Stimulated activated CD8-positive, alpha-beta memory T cell treated with anti-CD3 and anti-CD28 coated beads, Interleukin-4, amount 100 ng/mL, for 48 hours (primary cell): ENCODE measurements around the gene YBX2.

Source experiments
- DNase-seq: peaks from one replicate; pipeline ENCODE4 v3.0.0-alpha.2; 2020

YBX2 gene

GRCh38 chr17:7241783-7242716 lies 52.4 kb downstream of the YBX2 start, which contains the start of gene GABARAP:
GABARAP (minus strand) TSS chr17:7242449; CDS start chr17:7242330, 119 bp downstream.
- peak; percentile 97 for DNase-seq

GRCh38 chr17:7241090-7241733 lies 53.2 kb downstream of the YBX2 start:
- no peak for DNase-seq

DNA sequence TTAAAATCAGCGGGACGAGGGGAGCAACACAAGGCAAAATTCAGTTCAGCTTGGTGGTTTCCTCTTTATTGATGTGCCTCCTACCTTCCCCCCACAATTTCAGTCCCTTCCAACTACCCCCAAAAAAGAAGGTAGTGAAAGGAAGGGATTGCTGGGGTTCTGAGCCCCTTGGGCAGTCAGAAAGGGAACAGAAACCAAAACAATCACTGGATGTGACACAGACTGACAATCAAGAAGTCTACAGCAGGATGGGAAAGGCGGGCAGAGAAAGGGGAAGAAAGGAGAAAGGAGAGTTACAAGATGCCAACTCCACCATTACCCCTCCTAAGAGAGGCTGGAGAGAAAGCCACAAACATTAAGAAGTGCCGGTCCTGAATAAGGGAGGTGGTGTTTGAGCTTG lies 54.1 kb downstream of the YBX2 start:
- DNase-seq: no peak

DNA sequence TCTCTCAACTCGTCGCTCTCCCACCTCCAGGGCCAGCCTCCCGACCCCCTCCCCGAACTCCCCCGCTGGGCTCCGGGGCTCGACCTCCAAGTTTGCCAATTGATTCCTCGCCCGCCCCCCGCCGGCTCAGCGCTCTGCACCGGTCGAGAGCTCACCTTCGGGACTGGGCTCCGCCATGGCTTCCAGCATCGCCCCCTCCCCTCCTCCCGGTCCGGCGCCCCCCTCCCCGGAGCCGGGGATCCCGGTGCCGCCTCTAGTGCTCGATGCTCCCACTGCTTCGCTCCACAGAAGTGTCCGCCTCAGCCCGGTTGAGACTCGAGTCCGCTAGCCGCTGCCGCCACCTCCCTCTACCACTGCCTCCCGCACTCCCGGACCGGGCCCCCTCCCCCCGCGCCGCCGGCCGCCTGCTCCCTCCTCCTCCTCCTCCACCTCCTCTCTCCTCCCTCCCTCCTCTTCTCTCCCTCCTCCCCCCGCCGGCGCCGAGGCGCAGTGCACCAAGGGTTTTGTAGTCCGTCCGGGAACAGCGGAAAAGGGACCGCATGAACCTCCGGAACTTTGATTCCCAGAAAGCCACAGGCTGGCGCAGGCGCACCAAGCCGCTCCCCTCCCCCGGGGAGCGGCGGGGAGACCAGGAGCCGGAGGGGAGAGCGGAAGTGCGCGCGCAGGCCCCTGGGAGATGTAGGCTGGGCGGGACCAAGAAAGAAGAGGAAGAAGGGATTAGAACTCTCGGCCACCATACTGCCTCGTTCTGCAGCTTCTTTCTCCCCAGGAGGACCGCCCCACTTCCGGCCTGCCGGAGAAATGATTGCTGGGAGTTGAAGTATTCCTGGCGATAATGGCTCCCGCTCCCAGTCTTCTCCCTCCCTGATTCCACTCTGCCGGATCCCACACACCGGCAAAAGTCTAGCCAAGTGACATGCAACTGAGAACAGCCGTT lies 55.1 kb downstream of the YBX2 start, which contains the start of gene PHF23:
Gene PHF23 (minus strand): TSS at position 367 of the 937 bp plus-strand sequence. CDS start 178 bp downstream, at position 189.
- peak; percentile 97 for DNase-seq

DNA sequence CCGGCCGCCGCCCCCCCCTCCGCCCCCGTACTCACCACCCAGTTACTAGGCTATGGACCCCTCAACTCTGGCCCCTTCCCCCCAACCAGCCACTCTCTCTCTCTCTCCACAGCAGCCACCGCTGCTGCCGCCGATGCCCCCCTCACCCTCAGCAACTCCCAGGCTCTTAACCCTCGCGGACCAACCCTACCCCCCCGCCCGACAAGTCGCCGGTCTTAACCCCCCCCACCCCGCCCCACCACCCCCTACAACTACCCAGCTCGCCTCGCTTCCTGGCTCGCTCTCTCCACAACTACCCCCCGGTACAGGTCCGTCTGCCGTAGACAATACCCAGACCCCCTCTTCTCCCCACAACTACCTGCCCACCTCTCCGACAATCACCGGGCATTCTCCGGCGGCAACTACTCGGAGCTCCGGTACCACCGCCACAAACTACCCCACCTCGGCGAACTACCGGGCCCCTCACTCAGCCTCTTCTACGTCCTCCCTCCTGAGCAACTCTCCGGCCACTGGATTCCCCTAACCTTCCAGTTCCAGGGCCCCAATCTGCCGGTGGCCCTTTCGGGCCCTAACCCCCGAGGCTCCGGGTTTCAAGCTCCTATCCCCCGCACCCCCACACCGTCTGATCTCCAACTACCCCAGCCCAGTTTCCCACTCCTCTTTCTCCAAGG lies 55.9 kb downstream of the YBX2 start:
- DNase-seq: peak; percentile 52
